ENCODE measurements around the gene KIF26B. TPM values are rescaled to one million over a fixed set of nuclear protein-coding genes. Genes with fewer than 3 reads are reported as not detected.

The KIF26B gene
- 1.4 and 23.6 TPM in 2 replicates for total RNA-seq

GRCh38 chr1:245154429-245155271, at the start of gene KIF26B:
TSS of gene KIF26B (plus strand) at chr1:245154985. CDS start at chr1:245155425, 440 bp downstream.

Small RNAs within 50 kb of the gene (small RNA-seq; reads per million reads assigned to genes)
- gene DNAJC19P8 (not detected), gene RNU1-132P (0.37 reads per million, percentile 15 among the genes with 10 or more reads in this experiment)
